ENCODE measurements around the gene MYBBP1A.
"Not testable (repeated sequence)": the region's sequence is repeated elsewhere in the genome, so short reads cannot be mapped to it uniquely, and the experiment has no call there.

Gene MYBBP1A

GRCh38 chr17:4554997-4555799 lies at the start of gene MYBBP1A:
Gene MYBBP1A, minus strand, starts transcription at chr17:4555384. Its CDS starts 60 bp downstream, at chr17:4555324.
- DNase-seq, result peak; percentile 95

- not testable (repeated sequence) for DNase-seq
Measured at GRCh38 chr17:4604736-4605135, 49.6 kb upstream of the MYBBP1A start.

- DNase-seq, result peak; percentile 49
Measured at GRCh38 chr17:4604111-4604644, 49.0 kb upstream of the MYBBP1A start.

- no peak for DNase-seq
Measured at GRCh38 chr17:4602041-4602440, 46.9 kb upstream of the MYBBP1A start.

GRCh38 chr17:4601326-4601725 lies 46.1 kb upstream of the MYBBP1A start:
- DNase-seq, result no peak

GRCh38 chr17:4600563-4600962 lies 45.4 kb upstream of the MYBBP1A start:
- peak; percentile 15 for DNase-seq

- peak; percentile 65 for DNase-seq
Measured at GRCh38 chr17:4599505-4600281, 44.5 kb upstream of the MYBBP1A start.

- no peak for DNase-seq
Measured at GRCh38 chr17:4598776-4599504, 43.8 kb upstream of the MYBBP1A start.

- no peak for DNase-seq
Measured at GRCh38 chr17:4597975-4598374, 42.8 kb upstream of the MYBBP1A start.

- no peak for DNase-seq
Measured at GRCh38 chr17:4596636-4597380, 41.6 kb upstream of the MYBBP1A start.

GRCh38 chr17:4595685-4596342 lies 40.6 kb upstream of the MYBBP1A start:
- DNase-seq, result not testable (repeated sequence)

- peak; percentile 22 for DNase-seq
Measured at GRCh38 chr17:4594931-4595684, 39.9 kb upstream of the MYBBP1A start.

- DNase-seq, result no peak
Measured at GRCh38 chr17:4594406-4594805, 39.2 kb upstream of the MYBBP1A start.

GRCh38 chr17:4593021-4593421 lies 37.8 kb upstream of the MYBBP1A start:
- no peak for DNase-seq

GRCh38 chr17:4592240-4593005 lies 37.2 kb upstream of the MYBBP1A start:
- DNase-seq, result no peak

GRCh38 chr17:4591529-4591928 lies 36.3 kb upstream of the MYBBP1A start:
- no peak for DNase-seq

GRCh38 chr17:4590981-4591453 lies 35.8 kb upstream of the MYBBP1A start:
- DNase-seq, result no peak

GRCh38 chr17:4590042-4590441 lies 34.9 kb upstream of the MYBBP1A start:
- DNase-seq, result not testable (repeated sequence)

- DNase-seq, result no peak
Measured at GRCh38 chr17:4588898-4589625, 33.9 kb upstream of the MYBBP1A start.
